IPS-15b (cell line): ENCODE results near the gene PPFIBP1.

ENCODE experiments used
- H3K27me3 ChIP-seq: one replicate; pipeline ENCODE4 v1.6.1; 2013; ENCODE audit warnings: low read length; ENCODE audit not compliant: control insufficient read depth, insufficient read depth
- H3K36me3 ChIP-seq: one replicate; pipeline ENCODE4 v1.6.1; 2013; ENCODE audit warnings: low read length; ENCODE audit not compliant: control insufficient read depth, insufficient read depth
- H3K4me1 ChIP-seq: one replicate; pipeline ENCODE4 v1.6.1; 2013; ENCODE audit warnings: mild to moderate bottlenecking, low read length; ENCODE audit not compliant: control insufficient read depth, insufficient read depth
- H3K4me3 ChIP-seq: one replicate; pipeline ENCODE4 v1.5.1; 2013; ENCODE audit warnings: low read depth, low read length
- H3K9ac ChIP-seq: one replicate; pipeline ENCODE4 v1.6.1; 2013; ENCODE audit warnings: low read depth, mild to moderate bottlenecking, low read length
- H3K9me3 ChIP-seq: one replicate; pipeline ENCODE4 v1.6.1; 2013; ENCODE audit warnings: mild to moderate bottlenecking, low read length; ENCODE audit not compliant: control insufficient read depth, insufficient read depth

The PPFIBP1 gene

DNA sequence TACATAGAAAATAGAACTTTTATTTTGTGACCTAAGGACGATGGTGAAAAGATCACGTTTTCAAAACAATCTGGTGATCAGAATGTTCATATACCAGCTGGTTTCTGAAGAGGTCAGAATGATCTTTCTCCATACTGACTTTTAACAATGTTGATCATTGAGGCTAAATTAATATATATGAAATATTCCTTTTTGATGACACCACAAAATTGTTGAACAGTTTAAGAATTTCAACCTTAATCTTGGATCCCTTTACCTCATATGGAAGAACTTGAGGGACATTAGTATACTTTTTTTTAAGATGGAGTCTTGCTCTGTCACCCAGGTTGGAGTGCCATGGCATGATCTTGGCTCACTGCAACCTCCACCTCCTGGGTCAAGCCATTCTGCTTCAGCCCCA is 169.4 kb downstream of the PPFIBP1 start:
- no peak overlapping the region for H3K9ac ChIP-seq
- no peaks in the 10 kb centered on the region for H3K27me3 ChIP-seq
- H3K4me1 ChIP-seq: no peaks in the 10 kb centered on the region
- peaks cover 4% of the 10 kb centered on the region for H3K36me3 ChIP-seq
- no peaks in the 10 kb centered on the region for H3K9me3 ChIP-seq
- no peak overlapping the region for H3K4me3 ChIP-seq

DNA sequence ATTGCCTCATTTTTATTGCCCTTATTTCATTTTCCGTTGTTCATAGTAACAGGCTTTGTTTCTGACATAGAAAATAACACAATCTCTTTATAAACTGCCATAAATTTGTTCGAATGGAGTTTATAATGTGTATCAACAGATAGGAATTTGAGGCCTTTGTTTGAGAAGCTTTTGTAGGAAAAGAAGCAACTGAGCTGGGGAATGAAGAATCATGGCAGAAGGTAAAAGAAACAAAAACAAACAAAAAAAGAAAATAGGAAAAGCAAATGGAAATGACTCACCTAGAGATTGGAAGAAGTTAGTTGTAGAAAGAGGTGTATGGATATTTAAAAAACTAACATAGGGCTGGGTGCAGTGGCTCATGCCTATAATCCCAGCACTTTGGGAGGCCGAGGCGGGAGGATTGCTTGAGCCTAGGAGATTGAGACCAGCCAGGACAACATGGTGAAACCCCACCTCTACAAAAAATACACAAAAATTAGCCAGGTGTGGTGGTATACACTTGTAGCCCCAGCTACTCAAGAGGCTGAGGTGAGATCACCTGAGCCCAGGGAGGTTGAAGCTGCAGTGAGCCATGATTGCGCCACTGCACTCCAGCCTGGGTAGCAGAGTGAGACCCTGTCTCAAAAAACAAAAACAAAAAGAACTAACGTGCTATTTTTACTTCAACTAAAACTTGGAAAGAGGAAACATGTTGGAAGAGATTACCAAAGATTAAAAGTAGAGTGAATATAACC is 171.7 kb downstream of the PPFIBP1 start:
- no peaks in the 10 kb centered on the region for H3K9me3 ChIP-seq
- H3K36me3 ChIP-seq: no peaks in the 10 kb centered on the region
- no peak overlapping the region for H3K9ac ChIP-seq
- no peaks in the 10 kb centered on the region for H3K4me1 ChIP-seq
- no peak overlapping the region for H3K4me3 ChIP-seq
- H3K27me3 ChIP-seq: no peaks in the 10 kb centered on the region

- H3K9me3 ChIP-seq: no peaks in the 10 kb centered on the region
- no peaks in the 10 kb centered on the region for H3K36me3 ChIP-seq
- no peak within 1 kb of the TSS for H3K4me3 ChIP-seq
- no peaks in the 10 kb centered on the region for H3K27me3 ChIP-seq
- no peak within 1 kb of the TSS for H3K9ac ChIP-seq
- no peaks in the 10 kb centered on the region for H3K4me1 ChIP-seq
Measured at GRCh38 chr12:27696293-27696652, 172.3 kb downstream of the PPFIBP1 start, which contains the start of gene REP15. REP15 (plus strand) TSS chr12:27696447; CDS start chr12:27696563, 116 bp downstream.

- no peak overlapping the region for H3K4me3 ChIP-seq
- no peaks in the 10 kb centered on the region for H3K27me3 ChIP-seq
- H3K9me3 ChIP-seq: no peaks in the 10 kb centered on the region
- H3K9ac ChIP-seq: no peak overlapping the region
- H3K36me3 ChIP-seq: no peaks in the 10 kb centered on the region
- H3K4me1 ChIP-seq: no peaks in the 10 kb centered on the region
Measured at GRCh38 chr12:27696864-27697564, 173.0 kb downstream of the PPFIBP1 start.

DNA sequence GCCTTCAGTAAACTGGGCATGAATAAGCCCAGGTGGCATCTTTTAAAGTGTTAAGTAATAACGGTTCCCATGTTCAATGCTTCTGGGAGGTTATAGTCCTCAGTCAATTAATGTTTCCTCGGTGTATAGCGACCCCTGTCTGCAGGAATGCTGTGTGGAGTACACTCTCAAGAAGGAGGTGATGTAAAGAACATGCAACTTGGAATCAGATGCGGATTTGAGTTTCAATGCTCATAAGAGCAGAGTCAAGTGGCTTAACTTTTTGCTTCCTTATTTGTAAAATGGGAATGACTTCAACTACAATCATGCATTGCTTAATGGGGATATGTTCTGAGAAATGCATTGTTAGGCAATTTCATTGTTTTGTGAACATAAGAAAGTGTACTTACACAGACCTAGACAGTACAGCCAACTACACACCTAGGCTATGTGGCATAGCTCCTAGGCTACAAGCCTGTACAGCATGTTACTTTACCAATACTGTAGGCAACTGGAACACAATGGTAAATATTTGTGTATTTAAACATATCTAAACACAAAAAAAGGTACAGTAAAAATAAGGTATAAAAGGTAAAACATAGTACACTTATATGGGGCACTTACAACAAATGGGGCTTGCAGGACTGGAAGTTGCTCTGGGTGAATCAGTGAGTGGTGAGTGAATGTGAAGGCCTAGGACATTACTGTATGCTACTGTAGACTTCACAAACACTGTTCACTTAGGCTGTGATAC is 179.9 kb downstream of the PPFIBP1 start:
- H3K4me3 ChIP-seq: no peak overlapping the region
- H3K4me1 ChIP-seq: no peaks in the 10 kb centered on the region
- no peaks in the 10 kb centered on the region for H3K27me3 ChIP-seq
- H3K9me3 ChIP-seq: no peaks in the 10 kb centered on the region
- H3K36me3 ChIP-seq: no peaks in the 10 kb centered on the region
- H3K9ac ChIP-seq: no peak overlapping the region

DNA sequence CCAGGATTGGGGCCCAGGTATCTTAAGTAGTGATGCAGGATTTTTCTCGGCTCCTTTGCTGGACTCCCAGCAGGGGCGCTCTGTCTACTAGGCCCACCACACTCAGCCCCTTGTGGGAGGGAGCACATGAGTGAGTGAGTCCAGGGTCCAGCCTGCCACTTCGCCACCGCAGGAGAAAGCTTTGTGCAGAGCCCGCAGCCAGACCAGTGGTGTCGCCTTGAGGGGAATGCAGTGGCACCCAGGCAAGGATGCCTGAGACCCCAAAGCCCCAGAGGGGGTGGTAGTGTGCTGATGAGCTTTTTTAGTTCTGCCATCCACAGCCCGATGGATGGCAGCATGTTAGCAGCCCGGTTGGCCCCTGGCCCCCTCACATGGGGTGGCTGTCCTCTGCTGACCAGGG is 181.3 kb downstream of the PPFIBP1 start:
- no peaks in the 10 kb centered on the region for H3K36me3 ChIP-seq
- H3K27me3 ChIP-seq: no peaks in the 10 kb centered on the region
- H3K9me3 ChIP-seq: no peaks in the 10 kb centered on the region
- no peaks in the 10 kb centered on the region for H3K4me1 ChIP-seq
- H3K4me3 ChIP-seq: no peak overlapping the region
- H3K9ac ChIP-seq: no peak overlapping the region

DNA sequence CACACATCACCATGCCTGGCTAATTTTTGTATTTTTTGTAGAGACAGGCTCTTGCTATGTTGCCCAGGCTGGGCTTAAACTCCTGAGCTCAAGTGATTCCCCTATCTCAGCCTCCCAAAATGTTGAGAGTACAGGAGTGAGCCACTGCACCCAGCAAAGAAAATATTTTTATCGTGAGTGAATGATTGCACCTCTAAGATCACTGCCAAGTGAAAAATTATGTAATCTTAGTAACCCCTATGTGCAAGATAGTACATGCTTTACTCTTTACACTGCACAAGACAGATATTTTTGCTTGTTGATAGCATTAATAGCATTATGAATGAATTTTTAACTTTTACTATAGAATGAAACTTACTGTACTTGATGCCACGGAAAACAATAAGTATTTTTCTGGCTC is 183.2 kb downstream of the PPFIBP1 start:
- no peak overlapping the region for H3K9ac ChIP-seq
- no peaks in the 10 kb centered on the region for H3K4me1 ChIP-seq
- no peaks in the 10 kb centered on the region for H3K9me3 ChIP-seq
- no peaks in the 10 kb centered on the region for H3K36me3 ChIP-seq
- H3K4me3 ChIP-seq: no peak overlapping the region
- H3K27me3 ChIP-seq: no peaks in the 10 kb centered on the region

GRCh38 chr12:27709212-27709931 is 185.4 kb downstream of the PPFIBP1 start:
- Histone ChIP-seq H3K36me3 (no peaks in the 10 kb centered on the region), H3K4me3 (no peak overlapping the region), H3K27me3 (no peaks in the 10 kb centered on the region), H3K9me3 (no peaks in the 10 kb centered on the region), H3K4me1 (no peaks in the 10 kb centered on the region), H3K9ac (no peak overlapping the region)

DNA sequence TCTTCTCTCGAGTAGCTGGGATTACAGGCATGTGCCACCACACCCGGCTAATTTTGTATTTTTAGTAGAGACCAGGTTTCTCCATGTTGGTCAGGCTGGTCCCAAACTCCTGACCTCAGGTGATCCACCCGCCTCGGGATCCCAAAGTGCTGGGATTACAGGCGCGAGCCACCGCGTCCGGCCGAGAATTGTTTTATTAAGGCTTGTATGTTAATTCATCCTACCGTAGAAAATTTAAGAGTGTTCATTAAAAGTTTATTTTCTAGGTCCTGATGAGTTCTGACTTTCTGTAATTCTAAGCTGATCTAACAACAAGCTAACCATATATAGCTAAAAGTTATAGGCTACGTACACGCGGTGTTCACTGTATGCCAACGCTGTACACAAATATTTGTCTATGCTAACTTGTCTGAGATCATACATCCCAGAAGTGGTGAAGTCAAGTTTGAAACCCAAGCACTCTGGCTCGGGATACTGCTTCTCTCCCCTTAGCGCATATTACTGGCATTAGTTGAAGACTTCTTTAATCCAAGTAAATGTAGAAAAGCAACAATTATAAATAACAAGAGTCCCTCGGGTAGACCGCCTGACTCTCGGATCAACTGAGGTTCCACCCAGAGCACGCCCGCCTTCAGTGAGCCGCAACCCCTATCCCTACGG is 186.1 kb downstream of the PPFIBP1 start:
- Histone ChIP-seq H3K36me3 (no peaks in the 10 kb centered on the region), H3K9ac (peak overlapping the region; percentile 58), H3K9me3 (no peaks in the 10 kb centered on the region), H3K4me3 (peak overlapping the region; percentile 93), H3K4me1 (no peaks in the 10 kb centered on the region), H3K27me3 (no peaks in the 10 kb centered on the region)

- Histone ChIP-seq H3K4me3 (peak within 1 kb of the TSS; percentile 93), H3K4me1 (no peaks in the 10 kb centered on the region), H3K27me3 (no peaks in the 10 kb centered on the region), H3K9me3 (no peaks in the 10 kb centered on the region), H3K36me3 (no peaks in the 10 kb centered on the region), H3K9ac (peak within 1 kb of the TSS; percentile 97)
Measured at GRCh38 chr12:27710592-27711316, 186.7 kb downstream of the PPFIBP1 start, which contains the start of gene MRPS35. MRPS35 (plus strand) TSS chr12:27710832; CDS start chr12:27710844, 12 bp downstream.
